HG03196 (cell line): ENCODE measurements around the gene TBCCD1.
"Not testable (repeated sequence)": the region's sequence is repeated elsewhere in the genome, so short reads cannot be mapped to it uniquely, and the experiment has no call there.

Experiments used
- ATAC-seq: cut with Tn5 transposase; IDR thresholded peaks from one replicate; pipeline ENCODE4 v1.9.1; 2021; ENCODE audit not compliant: unreplicated experiment

Gene TBCCD1

DNA sequence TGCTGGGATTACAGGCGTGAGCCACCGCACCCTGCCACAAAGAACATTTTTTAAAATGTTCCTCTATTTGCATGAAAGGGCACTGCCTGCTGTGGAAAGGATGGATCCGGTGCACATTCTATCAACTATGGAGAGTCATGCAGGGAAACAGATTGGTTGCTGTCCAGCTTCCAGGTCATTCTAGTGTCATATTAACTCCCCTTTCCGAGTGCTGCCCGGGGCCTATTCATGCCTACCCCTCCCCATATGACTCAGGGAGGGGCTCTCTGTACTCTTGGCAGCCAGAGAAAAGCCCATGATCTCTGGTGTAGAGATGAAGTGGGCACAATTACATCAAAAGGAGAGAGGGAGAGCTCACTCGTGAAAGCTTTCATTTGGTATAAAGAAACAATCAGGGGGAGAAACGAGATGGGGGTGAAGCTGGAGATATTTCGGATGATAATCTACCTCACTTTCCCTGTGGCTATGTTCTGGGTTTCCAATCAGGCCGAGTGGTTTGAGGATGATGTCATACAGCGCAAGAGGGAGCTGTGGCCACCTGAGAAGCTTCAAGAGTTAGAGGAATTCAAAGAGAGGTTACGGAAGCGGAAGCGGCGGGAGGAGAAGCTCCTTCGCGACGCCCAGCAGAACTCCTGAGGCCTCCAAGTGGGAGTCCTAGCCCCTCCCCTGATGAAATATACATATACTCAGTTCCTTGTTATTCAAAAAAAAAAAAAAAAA lies 29.6 kb upstream of the TBCCD1 start:
- ATAC-seq: no peak

- no peak for ATAC-seq
These were observed 27.5 kb upstream of the TBCCD1 start for GRCh38 chr3:186594591-186595113.

- no peak for ATAC-seq
These were observed 26.7 kb upstream of the TBCCD1 start for GRCh38 chr3:186593862-186594261.

DNA sequence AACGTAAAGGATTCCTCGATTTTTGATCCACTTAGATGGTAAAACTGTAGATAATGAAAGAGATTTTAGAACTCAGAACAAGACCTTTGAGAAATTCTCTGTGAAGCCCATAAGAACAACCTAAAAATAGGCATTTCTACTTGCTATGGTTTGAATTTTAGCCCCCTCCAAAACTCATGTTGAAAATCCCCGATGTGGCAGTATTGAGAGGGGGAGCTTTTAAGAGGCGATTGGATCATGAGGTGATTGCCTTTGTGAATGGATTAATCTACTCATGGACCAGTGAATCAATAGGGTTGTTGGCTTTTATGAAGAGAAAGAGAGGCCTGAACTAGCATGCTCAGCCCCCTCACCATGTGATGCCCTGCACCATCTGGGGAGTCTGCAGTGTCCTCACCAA lies 25.5 kb upstream of the TBCCD1 start:
- ATAC-seq: no peak

GRCh38 chr3:186590580-186591295 lies 23.6 kb upstream of the TBCCD1 start:
- no peak for ATAC-seq

GRCh38 chr3:186589856-186590579 lies 22.9 kb upstream of the TBCCD1 start:
- no peak for ATAC-seq

GRCh38 chr3:186589121-186589520 lies 22.0 kb upstream of the TBCCD1 start:
- ATAC-seq: no peak

- ATAC-seq: no peak
These were observed 21.5 kb upstream of the TBCCD1 start for GRCh38 chr3:186588632-186589031.

DNA sequence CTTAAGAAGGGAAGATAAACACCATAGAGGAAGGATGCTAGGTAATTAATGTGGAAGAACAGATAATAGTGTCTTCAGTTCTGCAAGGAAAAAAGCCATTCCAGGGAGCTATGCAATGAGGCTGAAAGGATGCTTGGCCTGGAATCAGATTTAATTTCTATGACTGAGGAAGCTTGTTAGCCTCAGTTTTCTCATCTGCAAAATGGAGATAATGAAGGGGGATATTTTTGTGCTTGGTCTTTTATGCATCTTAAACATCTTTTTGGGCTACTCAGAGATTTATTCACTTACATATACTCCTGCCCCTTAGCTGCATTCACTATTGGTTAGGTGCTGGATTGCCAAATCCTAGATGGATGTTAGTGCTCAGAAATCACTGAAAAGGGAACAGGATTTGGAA lies 20.0 kb upstream of the TBCCD1 start:
- no peak for ATAC-seq

GRCh38 chr3:186586245-186586644 lies 19.1 kb upstream of the TBCCD1 start:
- not testable (repeated sequence) for ATAC-seq

- ATAC-seq: no peak
These were observed 16.7 kb upstream of the TBCCD1 start for GRCh38 chr3:186583831-186584230.

GRCh38 chr3:186582541-186582940 lies 15.4 kb upstream of the TBCCD1 start:
- no peak for ATAC-seq

- ATAC-seq: no peak
These were observed 13.6 kb upstream of the TBCCD1 start for GRCh38 chr3:186580785-186581184.

DNA sequence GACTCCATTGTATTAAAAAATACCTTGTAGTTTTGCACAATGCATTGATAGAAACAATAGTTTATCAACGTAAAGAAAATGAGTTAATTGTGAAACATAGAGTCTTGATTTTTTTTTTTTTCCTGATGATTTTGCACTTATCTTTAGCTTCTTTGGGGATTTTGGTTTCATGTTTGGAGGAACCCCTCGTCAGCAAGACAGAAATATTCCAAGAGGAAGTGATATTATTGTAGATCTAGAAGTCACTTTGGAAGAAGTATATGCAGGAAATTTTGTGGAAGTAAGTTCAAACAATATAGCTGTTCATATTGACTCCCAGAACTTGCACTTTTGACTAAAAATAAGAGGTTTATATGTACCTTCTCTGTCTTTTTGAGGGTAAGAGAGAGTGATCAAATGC lies 10.4 kb upstream of the TBCCD1 start:
- no peak for ATAC-seq

DNA sequence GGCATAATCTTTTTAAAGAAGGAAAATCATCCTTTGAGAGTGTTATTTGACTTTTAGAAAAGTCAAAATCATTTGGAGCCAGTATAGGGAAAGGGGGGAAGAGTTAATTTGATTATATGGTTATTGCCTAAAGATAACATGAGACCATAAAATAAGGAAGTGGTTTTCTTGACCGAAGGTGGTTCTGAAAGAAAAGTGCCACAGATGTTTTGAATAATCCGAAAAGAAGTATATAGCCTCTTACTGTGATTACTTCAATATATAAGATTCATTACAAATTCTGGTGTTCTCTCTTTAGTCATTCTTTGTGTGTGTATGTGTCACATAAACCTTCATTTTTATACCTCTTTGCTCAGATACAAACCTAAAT lies 4.5 kb upstream of the TBCCD1 start:
- no peak for ATAC-seq

GRCh38 chr3:186570941-186571643 lies 4.0 kb upstream of the TBCCD1 start:
- no peak for ATAC-seq

- ATAC-seq: peak; percentile 86
These were observed 3.2 kb upstream of the TBCCD1 start, which contains the start of gene DNAJB11 for GRCh38 chr3:186570096-186570940. DNAJB11 (plus strand) TSS chr3:186570720; CDS start chr3:186570898, 178 bp downstream.

DNA sequence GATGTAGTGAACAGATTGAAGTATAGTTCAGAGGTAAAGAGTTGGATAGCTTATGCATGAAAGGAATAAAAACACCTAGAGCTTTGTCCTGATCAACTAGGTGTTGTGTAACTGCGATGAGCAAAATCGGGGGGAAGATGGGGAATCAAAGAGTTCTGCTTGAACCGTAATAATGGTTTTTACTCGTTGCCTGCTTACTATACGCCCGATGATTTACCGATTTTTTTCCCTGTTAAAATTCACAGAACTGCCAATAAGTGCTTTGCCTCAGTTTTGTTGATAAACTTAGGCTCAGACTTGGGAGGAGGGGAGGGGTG lies 2.6 kb upstream of the TBCCD1 start:
- ATAC-seq: no peak

DNA sequence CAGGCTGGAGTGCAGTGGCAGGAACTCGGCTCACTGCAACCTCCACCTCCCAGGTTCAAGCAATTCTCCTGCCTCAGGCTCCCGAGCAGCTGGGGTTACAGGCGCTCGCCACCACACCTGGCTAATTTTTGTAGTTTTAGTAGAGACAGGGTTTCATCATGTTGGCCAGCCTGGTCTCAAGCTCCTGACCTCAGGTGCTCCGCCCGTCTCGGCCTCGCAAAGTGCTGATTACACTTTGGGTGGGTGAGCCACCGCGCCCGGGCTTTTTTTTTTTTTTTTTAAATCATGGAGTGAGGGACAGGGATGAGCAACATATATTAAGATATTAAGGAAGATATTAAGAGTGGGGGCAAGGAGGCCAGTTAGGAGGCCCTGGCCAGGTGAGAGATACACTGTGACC lies 2.2 kb upstream of the TBCCD1 start:
- ATAC-seq: not testable (repeated sequence)

- ATAC-seq: no peak
These were observed 417 bp downstream of the TBCCD1 start for GRCh38 chr3:186566772-186567071.

DNA sequence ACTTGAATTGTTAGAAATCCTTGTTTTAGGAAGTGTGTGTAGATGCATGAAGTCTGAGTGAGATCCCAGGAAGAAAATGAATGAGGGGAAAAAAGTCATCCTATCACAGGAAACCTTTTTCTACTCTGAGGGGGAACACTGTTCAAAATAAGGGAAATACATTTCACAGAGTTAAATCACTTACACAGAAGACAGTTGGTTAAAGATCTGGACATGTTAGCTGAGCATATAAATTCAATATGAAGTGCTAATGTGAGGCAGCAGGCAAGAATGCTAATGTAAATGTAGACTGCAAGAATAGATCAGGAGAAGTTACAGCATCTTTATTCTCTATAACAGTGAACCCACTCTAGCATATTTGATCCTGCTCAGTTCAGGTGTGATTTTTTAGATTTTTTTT lies 2.6 kb downstream of the TBCCD1 start:
- ATAC-seq: no peak
